ENCODE results near the gene PTPRT.

The PTPRT gene

DNA sequence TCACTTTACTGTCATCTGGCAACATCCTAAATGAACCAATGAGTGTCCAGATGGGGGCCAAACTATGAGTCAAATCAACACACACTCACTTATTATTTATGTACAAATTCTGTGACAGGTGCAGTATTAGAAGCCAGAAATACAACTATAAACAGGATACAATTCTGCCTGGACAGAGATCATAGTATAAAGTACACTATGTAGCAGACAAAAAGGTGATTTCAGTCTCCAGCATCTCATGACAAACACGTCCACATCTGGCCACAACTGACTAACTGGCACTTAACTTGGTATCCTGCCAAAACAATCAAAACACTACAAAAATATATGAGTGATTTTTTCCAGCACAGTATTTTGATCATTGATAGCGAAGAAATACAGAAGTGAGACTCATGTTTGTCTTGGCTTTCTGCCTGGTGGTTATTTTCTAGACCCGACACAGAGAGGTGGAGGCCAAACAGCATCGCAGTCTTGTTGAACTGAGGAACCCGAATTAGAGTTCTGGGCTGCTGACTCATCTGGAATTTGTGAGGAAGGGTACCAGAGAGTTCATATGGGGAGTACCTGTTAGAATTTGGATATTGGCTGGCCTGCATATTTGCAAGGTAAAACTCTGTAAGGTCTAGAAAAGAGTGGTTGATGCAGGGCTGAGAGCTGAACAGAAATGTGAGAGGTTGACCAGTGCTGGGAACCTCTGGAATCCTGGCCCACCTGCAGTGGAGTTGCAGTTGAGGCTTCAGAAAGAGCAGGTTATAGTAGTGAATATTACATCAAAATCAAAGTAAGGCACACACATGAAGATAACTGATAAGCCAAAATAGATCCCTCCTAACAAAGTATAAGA lies 475.2 kb downstream of the PTPRT start:
- Histone ChIP-seq H3K4me3 (ENCODE audit: insufficient read depth, low read length, poor library complexity, severe bottlenecking) (no peak overlapping the region), H3K36me3 (ENCODE audit: low read length) (no peaks in the 10 kb centered on the region), H3K9me3 (ENCODE audit: insufficient read depth, low read length) (0 out of 2 replicates have a peak, but pooled peaks cover 8% of the 10 kb centered on the region), H3K4me2 (ENCODE audit: low read depth, low read length, poor library complexity, severe bottlenecking) (no peak overlapping the region), H2AFZ (ENCODE audit: low read depth, low read length, severe bottlenecking) (no peak overlapping the region), H3K9me2 (replicated peaks; ENCODE audit: insufficient read depth, low read length) (no peaks in the 10 kb centered on the region), H3K79me2 (ENCODE audit: insufficient read depth, low read length) (no peaks in the 10 kb centered on the region), H3K27me3 (ENCODE audit: low read length) (no peaks in the 10 kb centered on the region), H3F3A (ENCODE audit: insufficient read depth) (no peaks in the 10 kb centered on the region), H4K20me1 (ENCODE audit: low read depth, low read length) (no peaks in the 10 kb centered on the region), H3K27ac (ENCODE audit: low read depth, low read length) (no peak overlapping the region), H3K9ac (ENCODE audit: low read length) (no peak overlapping the region)
- no peak for TF ChIP-seq EZH2phosphoT487 (conservative IDR thresholded peaks at IDR 0.05; ENCODE audit: low read length)
- TF ChIP-seq, protein P1, sequence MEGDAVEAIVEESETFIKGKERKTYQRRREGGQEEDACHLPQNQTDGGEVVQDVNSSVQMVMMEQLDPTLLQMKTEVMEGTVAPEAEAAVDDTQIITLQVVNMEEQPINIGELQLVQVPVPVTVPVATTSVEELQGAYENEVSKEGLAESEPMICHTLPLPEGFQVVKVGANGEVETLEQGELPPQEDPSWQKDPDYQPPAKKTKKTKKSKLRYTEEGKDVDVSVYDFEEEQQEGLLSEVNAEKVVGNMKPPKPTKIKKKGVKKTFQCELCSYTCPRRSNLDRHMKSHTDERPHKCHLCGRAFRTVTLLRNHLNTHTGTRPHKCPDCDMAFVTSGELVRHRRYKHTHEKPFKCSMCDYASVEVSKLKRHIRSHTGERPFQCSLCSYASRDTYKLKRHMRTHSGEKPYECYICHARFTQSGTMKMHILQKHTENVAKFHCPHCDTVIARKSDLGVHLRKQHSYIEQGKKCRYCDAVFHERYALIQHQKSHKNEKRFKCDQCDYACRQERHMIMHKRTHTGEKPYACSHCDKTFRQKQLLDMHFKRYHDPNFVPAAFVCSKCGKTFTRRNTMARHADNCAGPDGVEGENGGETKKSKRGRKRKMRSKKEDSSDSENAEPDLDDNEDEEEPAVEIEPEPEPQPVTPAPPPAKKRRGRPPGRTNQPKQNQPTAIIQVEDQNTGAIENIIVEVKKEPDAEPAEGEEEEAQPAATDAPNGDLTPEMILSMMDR (IDR thresholded peaks at IDR 0.05; ENCODE audit: insufficient read depth, low read length, poor library complexity, severe bottlenecking) = no peak

DNA sequence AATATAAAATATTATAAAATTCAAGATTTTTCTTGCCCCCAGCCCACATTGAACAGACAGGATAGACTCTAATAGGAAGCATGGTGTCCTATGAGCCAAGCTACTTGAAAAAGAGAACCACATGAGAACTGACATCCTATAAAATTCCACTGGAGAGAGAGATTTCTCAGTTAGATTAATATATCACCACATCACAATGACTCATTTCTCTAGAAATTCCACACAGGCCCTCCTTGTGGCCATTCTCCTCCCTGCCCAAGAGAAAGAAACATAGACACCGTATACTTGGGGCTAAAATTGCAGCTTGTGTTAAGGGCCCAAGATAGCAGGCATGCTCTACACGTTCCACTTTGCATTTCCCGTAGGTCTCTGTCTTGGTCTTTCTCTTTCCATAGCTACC lies 481.4 kb downstream of the PTPRT start:
- Histone ChIP-seq H3K36me3 (ENCODE audit: low read length) (no peaks in the 10 kb centered on the region), H3K9me3 (ENCODE audit: insufficient read depth, low read length) (peaks cover 12% of the 10 kb centered on the region; the same call in 1 of the 2 replicates), H2AFZ (ENCODE audit: low read depth, low read length, severe bottlenecking) (no peak overlapping the region), H3K4me3 (ENCODE audit: insufficient read depth, low read length, poor library complexity, severe bottlenecking) (no peak overlapping the region), H3K4me2 (ENCODE audit: low read depth, low read length, poor library complexity, severe bottlenecking) (no peak overlapping the region), H4K20me1 (ENCODE audit: low read depth, low read length) (no peaks in the 10 kb centered on the region), H3F3A (ENCODE audit: insufficient read depth) (no peaks in the 10 kb centered on the region), H3K9me2 (replicated peaks; ENCODE audit: insufficient read depth, low read length) (no peaks in the 10 kb centered on the region), H3K9ac (ENCODE audit: low read length) (no peak overlapping the region), H3K79me2 (ENCODE audit: insufficient read depth, low read length) (no peaks in the 10 kb centered on the region), H3K27ac (ENCODE audit: low read depth, low read length) (no peak overlapping the region), H3K27me3 (ENCODE audit: low read length) (no peaks in the 10 kb centered on the region)
- TF ChIP-seq, protein P1 (IDR thresholded peaks at IDR 0.05; ENCODE audit: insufficient read depth, low read length, poor library complexity, severe bottlenecking) = no peak

DNA sequence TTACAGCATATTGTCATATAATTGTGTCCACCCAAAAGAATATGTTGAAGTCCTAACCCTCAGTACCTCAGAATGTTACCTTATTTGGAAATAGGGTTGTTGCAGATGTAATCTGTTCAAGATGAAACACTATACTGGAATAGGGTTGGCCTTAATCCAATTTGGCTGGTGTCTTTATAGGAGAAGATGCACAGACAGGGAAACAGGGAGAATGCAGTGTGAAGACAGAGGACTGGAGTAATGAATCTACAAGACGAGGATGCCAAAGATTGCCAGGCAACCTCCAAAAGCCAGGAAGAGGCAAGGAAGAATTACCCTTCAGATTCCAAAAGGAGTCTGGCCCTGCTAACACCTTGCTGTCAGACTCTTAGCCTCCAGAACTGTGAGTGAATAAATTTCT lies 482.9 kb downstream of the PTPRT start:
- Histone ChIP-seq H3K27me3 (ENCODE audit: low read length) (no peaks in the 10 kb centered on the region), H4K20me1 (ENCODE audit: low read depth, low read length) (no peaks in the 10 kb centered on the region), H3K9me3 (ENCODE audit: insufficient read depth, low read length) (peaks cover 12% of the 10 kb centered on the region; the same call in 1 of the 2 replicates), H3K27ac (ENCODE audit: low read depth, low read length) (no peak overlapping the region), H3K79me2 (ENCODE audit: insufficient read depth, low read length) (no peaks in the 10 kb centered on the region), H3K36me3 (ENCODE audit: low read length) (no peaks in the 10 kb centered on the region), H3K9me2 (replicated peaks; ENCODE audit: insufficient read depth, low read length) (no peaks in the 10 kb centered on the region), H3K9ac (ENCODE audit: low read length) (no peak overlapping the region), H3K4me2 (ENCODE audit: low read depth, low read length, poor library complexity, severe bottlenecking) (no peak overlapping the region), H3F3A (ENCODE audit: insufficient read depth) (no peaks in the 10 kb centered on the region), H3K4me3 (ENCODE audit: insufficient read depth, low read length, poor library complexity, severe bottlenecking) (no peak overlapping the region), H2AFZ (ENCODE audit: low read depth, low read length, severe bottlenecking) (no peak overlapping the region)
- TF ChIP-seq EZH2phosphoT487 (conservative IDR thresholded peaks at IDR 0.05; ENCODE audit: low read length) = no peak
- TF ChIP-seq, protein P1 (IDR thresholded peaks at IDR 0.05; ENCODE audit: insufficient read depth, low read length, poor library complexity, severe bottlenecking) = no peak

All from SU-DHL-6 (cell line).